ENCODE data around the gene DLX5. TPM values are rescaled to one million over a fixed set of nuclear protein-coding genes. Genes with fewer than 3 reads are reported as not detected.

DLX5 gene
- polyA plus RNA-seq, 4 donors, result 0.04 to 0.12 TPM; not detected in 2

- H3K4me3 ChIP-seq (ENCODE audit: low read depth in 1 of 3, low read length in 3 of 3), result no peak overlapping the region
- DNase-seq (no peak), FAIRE-seq (no peak)
- H3K4me1 ChIP-seq (ENCODE audit: control insufficient read depth in 3 of 3, insufficient read depth in 2 of 3, low read depth in 1 of 3, low read length in 2 of 3), result no peaks in the 10 kb centered on the region
- no peaks in the 10 kb centered on the region for H3K9me3 ChIP-seq (ENCODE audit: control insufficient read depth in 2 of 2, insufficient read depth in 1 of 2, low read depth in 1 of 2, low read length in 1 of 2)
- WGBS, 3 donors, result 9 to 12% (median 12%) methylated on average over 3 of the region's 3 CpGs
- no peaks in the 10 kb centered on the region for H3K36me3 ChIP-seq (ENCODE audit: control insufficient read depth in 3 of 3, insufficient read depth in 2 of 3, low read depth in 1 of 3, low read length in 3 of 3)
- peaks cover 13 to 94% (median 36%) of the 10 kb centered on the region in 3 donors for H3K27me3 ChIP-seq (ENCODE audit: control insufficient read depth in 3 of 3, insufficient read depth in 3 of 3, low read length in 3 of 3)
- H3K27ac ChIP-seq (ENCODE audit: low read depth in 1 of 3, low read length in 2 of 3), result no peak overlapping the region
These were observed 9.4 kb downstream of the DLX5 start for GRCh38 chr7:97015279-97015678.

- Histone ChIP-seq H3K27ac (ENCODE audit: low read depth in 1 of 3, low read length in 2 of 3) (no peak overlapping the region), H3K4me3 (ENCODE audit: low read depth in 1 of 3, low read length in 3 of 3) (no peak overlapping the region), H3K27me3 (ENCODE audit: control insufficient read depth in 3 of 3, insufficient read depth in 3 of 3, low read length in 3 of 3) (peaks cover 13 to 95% (median 42%) of the 10 kb centered on the region in 3 donors), H3K36me3 (ENCODE audit: control insufficient read depth in 3 of 3, insufficient read depth in 2 of 3, low read depth in 1 of 3, low read length in 3 of 3) (no peaks in the 10 kb centered on the region), H3K4me1 (ENCODE audit: control insufficient read depth in 3 of 3, insufficient read depth in 2 of 3, low read depth in 1 of 3, low read length in 2 of 3) (no peaks in the 10 kb centered on the region), H3K9me3 (ENCODE audit: control insufficient read depth in 2 of 2, insufficient read depth in 1 of 2, low read depth in 1 of 2, low read length in 1 of 2) (no peaks in the 10 kb centered on the region)
- DNase-seq, result no peak
- no peak for FAIRE-seq
- WGBS, 3 donors, result 13 to 18% (median 17%) methylated on average over 5 of the region's 5 CpGs
These were observed 10.4 kb downstream of the DLX5 start for GRCh38 chr7:97014145-97014750.

GRCh38 chr7:97013845-97014134, 10.8 kb downstream of the DLX5 start:
- no peaks in the 10 kb centered on the region for H3K9me3 ChIP-seq (ENCODE audit: control insufficient read depth in 2 of 2, insufficient read depth in 1 of 2, low read depth in 1 of 2, low read length in 1 of 2)
- no peak for FAIRE-seq
- 29 to 34% (median 29%) methylated on average over 1 of the region's 1 CpG for WGBS, 3 donors
- no peaks in the 10 kb centered on the region for H3K36me3 ChIP-seq (ENCODE audit: control insufficient read depth in 3 of 3, insufficient read depth in 2 of 3, low read depth in 1 of 3, low read length in 3 of 3)
- no peak for DNase-seq
- peaks cover 12 to 93% (median 39%) of the 10 kb centered on the region in 3 donors for H3K27me3 ChIP-seq (ENCODE audit: control insufficient read depth in 3 of 3, insufficient read depth in 3 of 3, low read length in 3 of 3)
- no peak overlapping the region for H3K27ac ChIP-seq (ENCODE audit: low read depth in 1 of 3, low read length in 2 of 3)
- H3K4me1 ChIP-seq (ENCODE audit: control insufficient read depth in 3 of 3, insufficient read depth in 2 of 3, low read depth in 1 of 3, low read length in 2 of 3), result no peaks in the 10 kb centered on the region
- no peak overlapping the region for H3K4me3 ChIP-seq (ENCODE audit: low read depth in 1 of 3, low read length in 3 of 3)

GRCh38 chr7:97013134-97013844, 11.3 kb downstream of the DLX5 start:
- peaks cover 7 to 94% (median 37%) of the 10 kb centered on the region in 3 donors for H3K27me3 ChIP-seq (ENCODE audit: control insufficient read depth in 3 of 3, insufficient read depth in 3 of 3, low read length in 3 of 3)
- no peak for DNase-seq
- no peak overlapping the region for H3K4me3 ChIP-seq (ENCODE audit: low read depth in 1 of 3, low read length in 3 of 3)
- H3K4me1 ChIP-seq (ENCODE audit: control insufficient read depth in 3 of 3, insufficient read depth in 2 of 3, low read depth in 1 of 3, low read length in 2 of 3), result no peaks in the 10 kb centered on the region
- no peaks in the 10 kb centered on the region for H3K9me3 ChIP-seq (ENCODE audit: control insufficient read depth in 2 of 2, insufficient read depth in 1 of 2, low read depth in 1 of 2, low read length in 1 of 2)
- no peak overlapping the region for H3K27ac ChIP-seq (ENCODE audit: low read depth in 1 of 3, low read length in 2 of 3)
- no peak for FAIRE-seq
- H3K36me3 ChIP-seq (ENCODE audit: control insufficient read depth in 3 of 3, insufficient read depth in 2 of 3, low read depth in 1 of 3, low read length in 3 of 3), result no peaks in the 10 kb centered on the region
- 8 to 15% (median 13%) methylated on average over 20 of the region's 20 CpGs for WGBS, 3 donors

GRCh38 chr7:97012365-97013133, 12.1 kb downstream of the DLX5 start:
- DNase-seq, result no peak
- Histone ChIP-seq H3K4me3 (ENCODE audit: low read depth in 1 of 3, low read length in 3 of 3) (no peak overlapping the region), H3K4me1 (ENCODE audit: control insufficient read depth in 3 of 3, insufficient read depth in 2 of 3, low read depth in 1 of 3, low read length in 2 of 3) (no peaks in the 10 kb centered on the region), H3K27me3 (ENCODE audit: control insufficient read depth in 3 of 3, insufficient read depth in 3 of 3, low read length in 3 of 3) (peaks cover 6 to 94% (median 41%) of the 10 kb centered on the region in 3 donors), H3K27ac (ENCODE audit: low read depth in 1 of 3, low read length in 2 of 3) (no peak overlapping the region), H3K9me3 (ENCODE audit: control insufficient read depth in 2 of 2, insufficient read depth in 1 of 2, low read depth in 1 of 2, low read length in 1 of 2) (no peaks in the 10 kb centered on the region), H3K36me3 (ENCODE audit: control insufficient read depth in 3 of 3, insufficient read depth in 2 of 3, low read depth in 1 of 3, low read length in 3 of 3) (no peaks in the 10 kb centered on the region)
- WGBS, 3 donors, result 6 to 12% (median 9%) methylated on average over 21 of the region's 21 CpGs
- FAIRE-seq, result no peak

GRCh38 chr7:97011536-97012364, 12.9 kb downstream of the DLX5 start:
- H3K4me1 ChIP-seq (ENCODE audit: control insufficient read depth in 3 of 3, insufficient read depth in 2 of 3, low read depth in 1 of 3, low read length in 2 of 3), result no peaks in the 10 kb centered on the region
- no peaks in the 10 kb centered on the region for H3K36me3 ChIP-seq (ENCODE audit: control insufficient read depth in 3 of 3, insufficient read depth in 2 of 3, low read depth in 1 of 3, low read length in 3 of 3)
- FAIRE-seq, result no peak
- 13 to 18% (median 15%) methylated on average over 15 of the region's 15 CpGs for WGBS, 3 donors
- H3K27me3 ChIP-seq (ENCODE audit: control insufficient read depth in 3 of 3, insufficient read depth in 3 of 3, low read length in 3 of 3), result peaks cover 1 to 94% (median 40%) of the 10 kb centered on the region in 3 donors
- no peak overlapping the region for H3K4me3 ChIP-seq (ENCODE audit: low read depth in 1 of 3, low read length in 3 of 3)
- H3K27ac ChIP-seq (ENCODE audit: low read depth in 1 of 3, low read length in 2 of 3), result no peak overlapping the region
- DNase-seq, result no peak
- no peaks in the 10 kb centered on the region for H3K9me3 ChIP-seq (ENCODE audit: control insufficient read depth in 2 of 2, insufficient read depth in 1 of 2, low read depth in 1 of 2, low read length in 1 of 2)

- Histone ChIP-seq H3K27ac (ENCODE audit: low read depth in 1 of 3, low read length in 2 of 3) (no peak overlapping the region), H3K9me3 (ENCODE audit: control insufficient read depth in 2 of 2, insufficient read depth in 1 of 2, low read depth in 1 of 2, low read length in 1 of 2) (no peaks in the 10 kb centered on the region), H3K4me1 (ENCODE audit: control insufficient read depth in 3 of 3, insufficient read depth in 2 of 3, low read depth in 1 of 3, low read length in 2 of 3) (peaks cover 0 to 2% (median 0%) of the 10 kb centered on the region in 3 donors), H3K27me3 (ENCODE audit: control insufficient read depth in 3 of 3, insufficient read depth in 3 of 3, low read length in 3 of 3) (peaks cover 7 to 93% (median 37%) of the 10 kb centered on the region in 3 donors), H3K4me3 (ENCODE audit: low read depth in 1 of 3, low read length in 3 of 3) (no peak overlapping the region), H3K36me3 (ENCODE audit: control insufficient read depth in 3 of 3, insufficient read depth in 2 of 3, low read depth in 1 of 3, low read length in 3 of 3) (no peaks in the 10 kb centered on the region)
- FAIRE-seq, result no peak
- DNase-seq, result no peak
- WGBS, 3 donors, result 2 to 11% (median 5%) methylated on average over 1 of the region's 1 CpG
These were observed 13.5 kb downstream of the DLX5 start for GRCh38 chr7:97011104-97011503.
